Natural killer cell treated with Interleukin-12 subunit alpha and Interleukin-12 subunit beta and Interleukin-15 and Interleukin-18, amount 100 ng/mL, for 72 hours (primary cell): ENCODE results near the gene PCCA. TPM values are rescaled to one million over a fixed set of nuclear protein-coding genes. Genes with fewer than 3 reads are reported as not detected.

ENCODE experiments used
- ATAC-seq, 2 donors: fragments of 150-1000 bp; cut with Tn5 transposase in 1 of 2; sonication (Bioruptor Pico), chemical (Tn5 transposase) in 1 of 2; 2 replicates each; pipeline ENCODE4 v1.10.0; 2021
- DNase-seq: peaks from one replicate; pipeline ENCODE4 v3.0.0; 2022; ENCODE audit warnings: low spot score
- H3K27ac Mint-ChIP-seq, 2 donors: 1 replicate in 1 of 2; 2 replicates in 1 of 2; pipeline ENCODE4 v1.8.0; 2022; ENCODE audit warnings: mixed read lengths in 2 of 2, mild to moderate bottlenecking in 1 of 2, moderate library complexity in 1 of 2
- H3K27me3 Mint-ChIP-seq, 2 donors: 1 replicate in 1 of 2; 2 replicates in 1 of 2; pipeline ENCODE4 v1.8.0; 2022; ENCODE audit warnings: mixed read lengths in 2 of 2
- H3K36me3 Mint-ChIP-seq: one replicate; pipeline ENCODE4 v1.8.0; 2022; ENCODE audit warnings: mixed read lengths
- H3K4me1 Mint-ChIP-seq, 2 donors: 1 replicate in 1 of 2; 2 replicates in 1 of 2; pipeline ENCODE4 v1.8.0; 2022; ENCODE audit warnings: low read depth in 2 of 2, mixed read lengths in 2 of 2, mild to moderate bottlenecking in 1 of 2
- H3K4me3 Mint-ChIP-seq: one replicate; pipeline ENCODE4 v1.8.0; 2022; ENCODE audit warnings: mixed read lengths
- H3K9me3 Mint-ChIP-seq: 2 replicates; pipeline ENCODE4 v1.8.0; 2022; ENCODE audit warnings: mixed read lengths
- total RNA-seq, 2 donors: library from RNA; stranded (reverse); gene quantifications; one replicate each; pipeline ENCODE4 v1.2.3, GENCODE V29; 2022

PCCA gene
- total RNA-seq, 2 donors from 2014 or later = 9.1 to 27.1 TPM

- ATAC-seq (no peak), DNase-seq (no peak)
- H3K4me3 Mint-ChIP-seq = no peak overlapping the region
- H3K4me1 Mint-ChIP-seq = peaks cover 3 to 13% of the 10 kb centered on the region in 2 donors
- H3K27me3 Mint-ChIP-seq = no peaks in the 10 kb centered on the region
- H3K36me3 Mint-ChIP-seq = no peaks in the 10 kb centered on the region
- no peak overlapping the region for H3K27ac Mint-ChIP-seq
- H3K9me3 Mint-ChIP-seq = no peaks in the 10 kb centered on the region
Measured at GRCh38 chr13:100106005-100106404, 17.1 kb downstream of the PCCA start.

- no peak for ATAC-seq
Measured at GRCh38 chr13:100106705-100107104, 17.8 kb downstream of the PCCA start.

DNA sequence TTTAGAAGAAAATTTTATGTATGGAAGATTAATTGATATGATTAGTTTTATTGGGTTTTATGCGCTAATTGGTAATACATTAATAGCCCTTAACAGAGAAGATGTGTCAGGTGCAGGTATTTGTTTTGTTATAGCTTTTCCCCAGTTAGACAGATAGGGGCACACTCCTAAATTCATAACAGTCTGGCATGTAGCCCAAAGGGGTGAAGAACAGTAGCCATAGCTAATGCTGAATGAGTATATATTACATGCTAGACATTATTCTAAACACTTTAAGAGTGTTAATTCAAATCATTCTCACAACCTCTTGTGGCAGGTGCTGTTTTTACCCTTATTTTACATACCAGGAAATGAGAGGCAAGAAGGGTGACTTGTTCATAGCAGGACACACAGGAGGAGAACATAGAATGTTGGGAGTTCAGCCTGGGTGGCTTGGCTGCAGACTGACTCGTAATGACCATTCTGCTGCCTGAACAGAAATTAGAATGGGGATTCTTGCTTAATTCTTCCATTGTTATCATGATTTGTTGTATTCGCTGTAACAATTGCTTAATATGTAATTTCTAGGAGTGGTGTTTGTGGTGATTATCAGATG, 20.1 kb downstream of the PCCA start:
- Mint-ChIP-seq H3K36me3 (no peaks in the 10 kb centered on the region), H3K27ac (no peak overlapping the region)

More at GRCh38 chr13:100106705-100107104, 17.8 kb downstream of the PCCA start:
- no peak for DNase-seq
- Mint-ChIP-seq H3K36me3 (no peaks in the 10 kb centered on the region), H3K27me3 (no peaks in the 10 kb centered on the region), H3K27ac (no peak overlapping the region), H3K4me3 (no peak overlapping the region), H3K9me3 (no peaks in the 10 kb centered on the region), H3K4me1 (peaks cover 3 to 13% of the 10 kb centered on the region in 2 donors)

GRCh38 chr13:100110269-100110668, 21.4 kb downstream of the PCCA start:
- Mint-ChIP-seq H3K4me3 (no peak overlapping the region), H3K4me1 (peaks cover 0 to 8% of the 10 kb centered on the region in 2 donors)
- no peak for ATAC-seq

More for the DNA sequence above, 20.1 kb downstream of the PCCA start:
- Mint-ChIP-seq H3K27me3 (no peaks in the 10 kb centered on the region), H3K4me3 (no peak overlapping the region), H3K4me1 (peaks cover 0 to 8% of the 10 kb centered on the region in 2 donors), H3K9me3 (no peaks in the 10 kb centered on the region)
- DNase-seq = no peak
- no peak for ATAC-seq

DNA sequence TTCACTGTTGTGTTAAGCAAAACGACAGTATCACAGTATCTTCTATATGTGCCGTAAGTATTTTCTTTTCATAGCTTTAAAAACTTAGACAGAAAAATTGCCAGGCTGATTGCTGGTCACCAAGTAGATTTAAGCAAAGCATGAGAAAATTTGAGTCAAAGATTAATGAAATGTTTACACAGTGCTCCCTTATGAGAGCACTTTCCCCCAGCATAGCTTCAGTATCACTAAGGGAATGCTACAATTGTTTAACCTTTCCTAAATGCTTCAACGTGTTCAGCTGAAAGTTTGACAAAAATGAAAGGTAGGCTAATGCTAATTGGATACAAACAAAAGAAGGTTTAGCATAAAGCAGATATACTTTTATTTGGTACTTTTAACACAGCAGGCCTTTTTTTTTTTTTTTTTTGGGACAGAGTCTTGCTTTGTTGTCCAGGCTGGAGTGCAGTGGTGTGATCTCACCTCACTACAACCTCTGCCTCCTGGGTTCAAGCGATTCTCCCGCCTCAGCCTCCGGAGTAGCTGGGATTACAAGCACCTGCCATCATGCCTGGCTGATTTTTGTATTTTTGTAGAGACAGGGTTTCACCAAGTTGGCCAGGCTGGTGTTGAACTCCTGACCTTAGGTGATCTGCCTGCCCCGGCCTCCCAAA, 23.4 kb downstream of the PCCA start:
- Mint-ChIP-seq H3K4me1 (peaks cover 0 to 8% of the 10 kb centered on the region in 2 donors), H3K9me3 (no peaks in the 10 kb centered on the region), H3K4me3 (no peak overlapping the region), H3K36me3 (no peaks in the 10 kb centered on the region), H3K27me3 (no peaks in the 10 kb centered on the region), H3K27ac (no peak overlapping the region)
- ATAC-seq (no peak), DNase-seq (no peak)

More at GRCh38 chr13:100110269-100110668, 21.4 kb downstream of the PCCA start:
- H3K27me3 Mint-ChIP-seq = no peaks in the 10 kb centered on the region
- DNase-seq = no peak
- H3K36me3 Mint-ChIP-seq = no peaks in the 10 kb centered on the region
- H3K9me3 Mint-ChIP-seq = no peaks in the 10 kb centered on the region
- H3K27ac Mint-ChIP-seq = no peak overlapping the region

- H3K4me3 Mint-ChIP-seq = no peak overlapping the region
- H3K9me3 Mint-ChIP-seq = no peaks in the 10 kb centered on the region
- H3K27me3 Mint-ChIP-seq = no peaks in the 10 kb centered on the region
- ATAC-seq = no peak
- peaks cover 11% of the 10 kb centered on the region for H3K36me3 Mint-ChIP-seq
- H3K27ac Mint-ChIP-seq = no peak overlapping the region
- H3K4me1 Mint-ChIP-seq = no peaks in the 10 kb centered on the region
- DNase-seq = no peak
Measured at GRCh38 chr13:100115693-100116254, 26.9 kb downstream of the PCCA start.

DNA sequence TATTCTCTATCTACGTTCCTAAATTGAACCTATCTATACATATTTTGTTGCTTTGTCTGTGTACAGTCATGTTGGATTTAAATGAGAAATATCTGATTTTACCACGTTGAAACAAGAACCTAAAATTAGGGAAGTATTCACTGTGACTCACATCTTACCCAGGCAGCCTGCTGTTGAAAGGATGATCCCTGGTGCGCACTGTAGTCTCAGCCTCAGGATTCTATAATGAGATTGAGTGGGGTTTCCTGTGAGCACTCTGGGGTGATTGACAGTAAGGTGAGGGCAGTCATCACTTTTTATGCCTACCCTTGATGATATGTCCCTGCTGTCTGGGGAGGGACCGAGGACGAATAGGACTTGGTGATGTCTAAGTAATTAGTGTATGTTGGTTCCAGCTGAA, 35.4 kb downstream of the PCCA start:
- H3K9me3 Mint-ChIP-seq = peaks cover 4% of the 10 kb centered on the region
- H3K4me3 Mint-ChIP-seq = no peak overlapping the region
- H3K36me3 Mint-ChIP-seq = peaks cover 20% of the 10 kb centered on the region
- H3K27me3 Mint-ChIP-seq = no peaks in the 10 kb centered on the region
- H3K4me1 Mint-ChIP-seq = peaks cover 3 to 9% of the 10 kb centered on the region in 2 donors
- ATAC-seq (no peak), DNase-seq (no peak)
- no peak overlapping the region for H3K27ac Mint-ChIP-seq

DNA sequence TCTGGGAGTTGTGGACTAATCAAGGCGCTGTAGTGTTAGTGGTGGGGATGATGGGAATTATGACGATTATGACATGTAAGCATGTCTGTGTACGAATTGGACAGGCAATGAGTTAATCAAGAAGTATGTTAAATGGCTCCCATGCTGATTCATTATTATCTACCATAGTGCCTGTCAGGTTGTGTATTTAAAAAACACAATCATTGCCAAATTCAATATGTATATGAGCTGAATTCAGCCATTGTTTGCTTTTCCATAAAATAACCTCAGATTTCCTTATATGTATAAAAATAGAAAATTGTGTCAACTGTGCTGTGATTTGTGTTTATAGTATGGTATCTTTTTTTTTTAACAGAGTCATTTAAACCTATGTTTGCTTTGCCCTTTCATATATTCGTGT, 37.1 kb downstream of the PCCA start:
- no peak for ATAC-seq
- H3K4me1 Mint-ChIP-seq = peaks cover 10 to 20% of the 10 kb centered on the region in 2 donors
- H3K36me3 Mint-ChIP-seq = peaks cover 13% of the 10 kb centered on the region
- peaks cover 4% of the 10 kb centered on the region for H3K9me3 Mint-ChIP-seq
- no peak for DNase-seq
- no peaks in the 10 kb centered on the region for H3K27me3 Mint-ChIP-seq
- H3K4me3 Mint-ChIP-seq = no peak overlapping the region
- no peak overlapping the region for H3K27ac Mint-ChIP-seq

DNA sequence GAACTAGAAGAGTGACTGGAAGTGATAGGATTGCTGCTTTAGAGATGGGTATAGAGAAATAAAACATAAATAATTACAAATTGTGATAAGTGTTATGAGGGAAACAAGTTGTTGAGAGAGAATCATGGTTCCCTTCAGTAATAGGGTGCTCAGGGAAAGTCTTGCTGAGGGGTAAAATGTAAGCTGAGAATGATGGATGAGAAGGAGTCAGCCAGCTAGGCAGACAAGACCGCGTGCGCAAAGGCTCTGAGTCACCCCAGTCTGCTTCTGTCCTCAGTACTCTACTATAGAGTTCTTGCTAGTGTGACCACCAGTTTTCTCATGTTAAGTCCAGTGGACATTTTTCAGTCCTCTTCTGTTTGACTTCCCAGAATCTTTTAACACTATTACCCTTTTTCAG, 39.5 kb downstream of the PCCA start:
- peaks cover 15 to 23% of the 10 kb centered on the region in 2 donors for H3K4me1 Mint-ChIP-seq
- peaks cover 4% of the 10 kb centered on the region for H3K36me3 Mint-ChIP-seq
- no peaks in the 10 kb centered on the region for H3K9me3 Mint-ChIP-seq
- DNase-seq = no peak
- H3K27ac Mint-ChIP-seq = no peak overlapping the region
- no peak for ATAC-seq
- no peaks in the 10 kb centered on the region for H3K27me3 Mint-ChIP-seq
- no peak overlapping the region for H3K4me3 Mint-ChIP-seq

DNA sequence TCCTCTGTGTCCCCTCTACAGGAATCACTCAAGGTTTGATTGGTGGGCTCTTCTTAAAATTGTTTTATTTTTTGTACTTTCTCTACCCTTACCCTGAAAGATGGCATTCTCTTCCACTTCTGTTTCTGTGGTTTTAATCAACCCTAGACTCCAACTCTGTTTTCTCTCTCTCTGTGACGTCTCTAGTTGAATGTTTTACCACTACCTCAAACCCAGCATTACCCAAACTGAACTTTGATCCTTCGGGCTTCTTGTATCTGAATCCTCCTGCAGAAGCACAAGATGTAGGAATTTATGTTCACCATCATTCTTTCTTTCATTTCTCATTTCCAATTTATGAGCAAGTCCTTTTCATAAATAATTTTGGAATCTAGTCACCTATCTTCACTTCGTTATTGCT, 39.9 kb downstream of the PCCA start:
- ATAC-seq (no peak), DNase-seq (no peak)
- no peaks in the 10 kb centered on the region for H3K9me3 Mint-ChIP-seq
- peaks cover 4% of the 10 kb centered on the region for H3K36me3 Mint-ChIP-seq
- H3K4me3 Mint-ChIP-seq = no peak overlapping the region
- H3K27ac Mint-ChIP-seq = no peak overlapping the region
- peaks cover 15 to 24% of the 10 kb centered on the region in 2 donors for H3K4me1 Mint-ChIP-seq
- H3K27me3 Mint-ChIP-seq = no peaks in the 10 kb centered on the region

DNA sequence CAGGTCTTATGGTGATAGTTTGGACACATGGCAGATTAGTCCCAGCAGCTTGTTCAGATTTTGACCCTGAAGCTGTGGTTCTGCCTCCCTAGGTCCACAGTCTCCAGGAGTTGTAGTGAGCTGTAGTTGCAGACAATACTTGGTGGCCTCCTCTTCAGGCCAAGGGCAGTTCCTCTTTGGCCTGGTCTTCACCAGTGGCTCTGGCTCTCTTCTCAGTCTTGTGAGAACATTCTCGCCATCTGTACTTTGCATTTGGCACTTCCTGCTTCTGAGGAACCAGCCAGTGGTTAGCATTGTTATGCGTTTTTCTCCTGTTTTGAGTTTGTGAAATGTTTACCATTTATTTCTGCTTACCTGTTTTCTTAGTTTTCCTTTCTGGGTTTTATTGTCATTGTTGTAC, 40.7 kb downstream of the PCCA start:
- H3K36me3 Mint-ChIP-seq = peaks cover 4% of the 10 kb centered on the region
- no peak overlapping the region for H3K4me3 Mint-ChIP-seq
- ATAC-seq = peak in 1 of 2 donors; percentile 46
- H3K9me3 Mint-ChIP-seq = no peaks in the 10 kb centered on the region
- H3K27me3 Mint-ChIP-seq = no peaks in the 10 kb centered on the region
- peak overlapping the region; percentile 52 to 75 for H3K27ac Mint-ChIP-seq
- peaks cover 15 to 24% of the 10 kb centered on the region in 2 donors for H3K4me1 Mint-ChIP-seq
- no peak for DNase-seq

- Mint-ChIP-seq H3K9me3 (no peaks in the 10 kb centered on the region), H3K36me3 (peaks cover 4% of the 10 kb centered on the region), H3K27me3 (no peaks in the 10 kb centered on the region), H3K27ac (peak overlapping the region; percentile 52 to 75), H3K4me3 (no peak overlapping the region), H3K4me1 (peaks cover 15 to 24% of the 10 kb centered on the region in 2 donors)
- no peak for DNase-seq
- ATAC-seq = no peak
Measured at GRCh38 chr13:100130092-100130491, 41.2 kb downstream of the PCCA start.

- no peak for ATAC-seq
- no peaks in the 10 kb centered on the region for H3K27me3 Mint-ChIP-seq
Measured at GRCh38 chr13:100130930-100131511, 42.1 kb downstream of the PCCA start.

More at GRCh38 chr13:100130930-100131511, 42.1 kb downstream of the PCCA start:
- peaks cover 4% of the 10 kb centered on the region for H3K36me3 Mint-ChIP-seq
- H3K27ac Mint-ChIP-seq = no peak overlapping the region
- DNase-seq = no peak
- peaks cover 15 to 24% of the 10 kb centered on the region in 2 donors for H3K4me1 Mint-ChIP-seq
- H3K9me3 Mint-ChIP-seq = no peaks in the 10 kb centered on the region
- no peak overlapping the region for H3K4me3 Mint-ChIP-seq
